Panc1 (cell line): ENCODE results near the gene FSIP2. TPM values are rescaled to one million over a fixed set of nuclear protein-coding genes. Genes with fewer than 3 reads are reported as not detected.
"Not testable (repeated sequence)": the region's sequence is repeated elsewhere in the genome, so short reads cannot be mapped to it uniquely, and the experiment has no call there.

Experiments
- ATAC-seq: fragments of 200-7000 bp; cut with Tn5 transposase; 2 replicates; pipeline ENCODE4 v1.9.1; 2020; ENCODE audit warnings: mild to moderate bottlenecking, moderate library complexity
- BruUV-seq: library from RNA; stranded (reverse); fragments of 400-500 nt; replicated peaks from 2 replicates; lab custom pipeline; 2021; lab: Mats Ljungman, UMichigan
- CTCF ChIA-PET: fragments of 300-600 bp; sonication (Branson Sonifier 250); formaldehyde crosslinking; loops from one replicate; lab custom pipeline; 2022; ENCODE audit warnings: antibody characterized with exemption; lab: Charles Lee
- POLR2A ChIA-PET: fragments of 300-600 bp; sonication (Branson Sonifier 250); formaldehyde crosslinking; loops from one replicate; lab custom pipeline; 2022; ENCODE audit warnings: antibody characterized with exemption; lab: Charles Lee
- DNase-seq: peaks from one replicate; pipeline ENCODE4 v3.0.0-alpha.2; 2010; ENCODE audit warnings: low read depth, low spot score
- H3K27ac ChIP-seq: 2 replicates; pipeline ENCODE4 v1.5.1; 2011; ENCODE audit warnings: mild to moderate bottlenecking, low read length, inconsistent platforms
- H3K27me3 ChIP-seq: fragments of 200-500 bp; sonication (Bioruptor generic); 2 replicates; pipeline ENCODE4 v1.6.0; 2014; ENCODE audit warnings: low read length, inconsistent platforms; ENCODE audit not compliant: control insufficient read depth, insufficient read depth
- H3K36me3 ChIP-seq: fragments of 200-500 bp; sonication (Bioruptor generic); 2 replicates; pipeline ENCODE4 v1.5.1; 2014; ENCODE audit warnings: inconsistent platforms, mild to moderate bottlenecking, low read length, moderate library complexity; ENCODE audit not compliant: control insufficient read depth, insufficient read depth
- H3K4me1 ChIP-seq: 2 replicates; pipeline ENCODE4 v1.5.1; 2011; ENCODE audit warnings: inconsistent platforms, mild to moderate bottlenecking, low read length, moderate library complexity; ENCODE audit not compliant: control insufficient read depth, insufficient read depth
- H3K4me3 ChIP-seq, 2 experiments: 2 replicates each; pipeline ENCODE4 v1.5.1; 2011 to 2012; ENCODE audit warnings: low read depth in 2 of 2, low read length in 2 of 2, mild to moderate bottlenecking in 2 of 2, inconsistent platforms in 1 of 2, moderate library complexity in 1 of 2
- H3K9me3 ChIP-seq: fragments of 200-500 bp; sonication (Bioruptor generic); 2 replicates; pipeline ENCODE4 v1.5.1; 2014; ENCODE audit warnings: low read depth, mild to moderate bottlenecking, inconsistent platforms, low read length, moderate library complexity; ENCODE audit not compliant: control insufficient read depth, insufficient read depth
- CTCF ChIP-seq: fragments of 450-650 bp; IDR thresholded peaks from 2 replicates; pipeline ENCODE4 v1.5.1; 2017; ENCODE audit warnings: mild to moderate bottlenecking
- POLR2AphosphoS5 ChIP-seq: IDR thresholded peaks from 2 replicates; pipeline ENCODE4 v1.6.1; 2012; ENCODE audit warnings: mild to moderate bottlenecking, low read depth, low read length, moderate library complexity
- SIN3A ChIP-seq: IDR thresholded peaks from 2 replicates; pipeline ENCODE4 v1.6.1; 2012; ENCODE audit warnings: low read depth, mild to moderate bottlenecking, low read length, moderate library complexity, borderline replicate concordance; ENCODE audit not compliant: insufficient read depth
- TCF7L2 ChIP-seq: IDR thresholded peaks from 2 replicates; pipeline ENCODE4 v1.6.1; 2011; ENCODE audit warnings: mild to moderate bottlenecking, low read depth, low read length, inconsistent platforms
- in situ Hi-C: cut with HindIII; loops from 2 replicates; pipeline ENCODE4 v1.10.0; 2016; ENCODE audit warnings: low sequenced_read_pairs, low pct_unique_long_range_greater_than_20kb
- intact Hi-C: fragments of 100-400 bp; cut with micrococcal nuclease; formaldehyde crosslinking; loops from one replicate; pipeline ENCODE4 v1.10.0; 2022; ENCODE audit not compliant: unreplicated experiment
- total RNA-seq: library from RNA; stranded (reverse); gene quantifications from one replicate; pipeline ENCODE4 v1.2.1, GENCODE V29; 2021; ENCODE audit not compliant: unreplicated experiment
- TF ChIP-seq, protein P1 (sequence below), 2 experiments: IDR thresholded peaks; 2 replicates each; pipeline ENCODE4 v1.6.1; 2011 to 2012; ENCODE audit warnings: low read depth in 2 of 2, control low read depth in 1 of 2, low read length in 1 of 2, mild to moderate bottlenecking in 1 of 2, moderate library complexity in 1 of 2; ENCODE audit not compliant: insufficient read depth in 1 of 2

Gene FSIP2
- total RNA-seq, 1 experiment from 2014 or later: 0.03 TPM

- TF ChIP-seq CTCF (no peak), POLR2AphosphoS5 (no peak), TCF7L2 (no peak), SIN3A (no peak)
- TF ChIP-seq, protein P1, sequence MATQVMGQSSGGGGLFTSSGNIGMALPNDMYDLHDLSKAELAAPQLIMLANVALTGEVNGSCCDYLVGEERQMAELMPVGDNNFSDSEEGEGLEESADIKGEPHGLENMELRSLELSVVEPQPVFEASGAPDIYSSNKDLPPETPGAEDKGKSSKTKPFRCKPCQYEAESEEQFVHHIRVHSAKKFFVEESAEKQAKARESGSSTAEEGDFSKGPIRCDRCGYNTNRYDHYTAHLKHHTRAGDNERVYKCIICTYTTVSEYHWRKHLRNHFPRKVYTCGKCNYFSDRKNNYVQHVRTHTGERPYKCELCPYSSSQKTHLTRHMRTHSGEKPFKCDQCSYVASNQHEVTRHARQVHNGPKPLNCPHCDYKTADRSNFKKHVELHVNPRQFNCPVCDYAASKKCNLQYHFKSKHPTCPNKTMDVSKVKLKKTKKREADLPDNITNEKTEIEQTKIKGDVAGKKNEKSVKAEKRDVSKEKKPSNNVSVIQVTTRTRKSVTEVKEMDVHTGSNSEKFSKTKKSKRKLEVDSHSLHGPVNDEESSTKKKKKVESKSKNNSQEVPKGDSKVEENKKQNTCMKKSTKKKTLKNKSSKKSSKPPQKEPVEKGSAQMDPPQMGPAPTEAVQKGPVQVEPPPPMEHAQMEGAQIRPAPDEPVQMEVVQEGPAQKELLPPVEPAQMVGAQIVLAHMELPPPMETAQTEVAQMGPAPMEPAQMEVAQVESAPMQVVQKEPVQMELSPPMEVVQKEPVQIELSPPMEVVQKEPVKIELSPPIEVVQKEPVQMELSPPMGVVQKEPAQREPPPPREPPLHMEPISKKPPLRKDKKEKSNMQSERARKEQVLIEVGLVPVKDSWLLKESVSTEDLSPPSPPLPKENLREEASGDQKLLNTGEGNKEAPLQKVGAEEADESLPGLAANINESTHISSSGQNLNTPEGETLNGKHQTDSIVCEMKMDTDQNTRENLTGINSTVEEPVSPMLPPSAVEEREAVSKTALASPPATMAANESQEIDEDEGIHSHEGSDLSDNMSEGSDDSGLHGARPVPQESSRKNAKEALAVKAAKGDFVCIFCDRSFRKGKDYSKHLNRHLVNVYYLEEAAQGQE (IDR thresholded peaks at IDR 0.05; ENCODE audit: insufficient read depth in 1 of 2, low read depth in 2 of 2, low read length in 1 of 2): no peak
- H3K36me3 ChIP-seq: no peaks in the 10 kb centered on the region
- ATAC-seq: no peak
- H3K27ac ChIP-seq: no peak overlapping the region
- DNase-seq: no peak
- no peak overlapping the region for H3K4me3 ChIP-seq
- ChIA-PET POLR2A (no interaction called here), CTCF (no interaction called here)
- H3K9me3 ChIP-seq: no peaks in the 10 kb centered on the region
- BruUV-seq: no TSS peak
- no peaks in the 10 kb centered on the region for H3K27me3 ChIP-seq
- intact Hi-C loops: no loop called here
- in situ Hi-C loops: no loop called here
- no peaks in the 10 kb centered on the region for H3K4me1 ChIP-seq
Measured at GRCh38 chr2:185860321-185860720, 121.7 kb downstream of the FSIP2 start.

- no peaks in the 10 kb centered on the region for H3K36me3 ChIP-seq
- TF ChIP-seq, protein P1 (IDR thresholded peaks at IDR 0.05; ENCODE audit: insufficient read depth in 1 of 2, low read depth in 2 of 2, low read length in 1 of 2): no peak
- TF ChIP-seq CTCF: no peak
- TF ChIP-seq POLR2AphosphoS5: no peak
- TF ChIP-seq SIN3A: no peak
- TF ChIP-seq TCF7L2: no peak
- no TSS peak for BruUV-seq
- no peaks in the 10 kb centered on the region for H3K9me3 ChIP-seq
- CTCF ChIA-PET: no interaction called here
- no peak overlapping the region for H3K4me3 ChIP-seq
- H3K27ac ChIP-seq: no peak overlapping the region
- in situ Hi-C loops: no loop called here
- intact Hi-C loops: no loop called here
- no peaks in the 10 kb centered on the region for H3K4me1 ChIP-seq
- no peaks in the 10 kb centered on the region for H3K27me3 ChIP-seq
- DNase-seq (no peak), ATAC-seq (no peak)
- POLR2A ChIA-PET: no interaction called here
Measured at GRCh38 chr2:185862657-185863398, 124.2 kb downstream of the FSIP2 start.

GRCh38 chr2:185864468-185865260 lies 126.1 kb downstream of the FSIP2 start:
- intact Hi-C loops, H3K4me3 ChIP-seq, POLR2A ChIA-PET, H3K4me1 ChIP-seq, ATAC-seq, H3K27ac ChIP-seq, BruUV-seq, H3K27me3 ChIP-seq, DNase-seq, H3K36me3 ChIP-seq, in situ Hi-C loops, H3K9me3 ChIP-seq: not testable (repeated sequence)
- CTCF ChIA-PET: interaction anchor here (0.7 kb wide), 1 partner anchor 782 kb away, joined by 3 read pairs; no protein-coding TSS in a partner anchor
